Stimulated activated CD8-positive, alpha-beta memory T cell treated with anti-CD3 and anti-CD28 coated beads, Interleukin-4, amount 100 ng/mL, for 4 hours (primary cell): Measurements from ENCODE around the gene FANK1.
A peak's percentile ranks its signal among the peaks of the same experiment; 100 is the strongest.
"Not testable (repeated sequence)": the region's sequence is repeated elsewhere in the genome, so short reads cannot be mapped to it uniquely, and the experiment has no call there.

Experiments used
- DNase-seq, 2 donors: peaks; one replicate each; pipeline ENCODE4 v3.0.0-alpha.2; 2020; ENCODE audit warnings: low read depth in 2 of 2, low spot score in 1 of 2

The FANK1 gene

GRCh38 chr10:126017961-126018560 is 121.7 kb downstream of the FANK1 start:
- no peak for DNase-seq

DNA sequence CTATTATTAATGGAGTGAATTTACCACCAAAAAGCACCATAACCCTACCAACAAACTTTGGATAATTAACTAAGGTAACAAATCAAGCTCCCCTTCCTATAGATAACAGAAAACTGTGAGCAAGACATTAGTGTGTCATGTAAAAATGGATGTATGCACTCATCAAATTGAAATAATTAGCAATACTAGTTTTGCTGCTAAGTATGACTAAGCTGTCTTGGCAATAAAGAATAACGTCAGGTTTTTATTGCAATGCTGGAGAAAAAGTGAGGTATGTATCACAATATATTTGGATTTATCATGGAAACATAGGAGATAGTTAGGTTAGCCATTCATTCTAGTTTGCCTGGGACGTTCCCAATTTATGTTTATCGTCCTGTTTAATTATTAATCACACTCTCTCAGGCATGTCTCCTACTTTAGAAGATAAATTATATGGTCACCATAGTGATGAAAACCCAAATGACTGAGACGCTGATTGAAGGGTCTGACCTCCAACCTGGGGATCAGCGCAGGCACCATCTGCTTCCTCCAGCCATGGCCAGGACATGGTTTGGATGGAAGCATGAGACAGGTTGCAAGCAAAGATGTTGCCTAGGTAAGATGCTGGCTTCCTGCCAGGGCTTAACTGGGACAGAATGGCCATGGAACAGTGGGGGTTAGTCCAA is 125.6 kb downstream of the FANK1 start:
- no peak for DNase-seq

DNA sequence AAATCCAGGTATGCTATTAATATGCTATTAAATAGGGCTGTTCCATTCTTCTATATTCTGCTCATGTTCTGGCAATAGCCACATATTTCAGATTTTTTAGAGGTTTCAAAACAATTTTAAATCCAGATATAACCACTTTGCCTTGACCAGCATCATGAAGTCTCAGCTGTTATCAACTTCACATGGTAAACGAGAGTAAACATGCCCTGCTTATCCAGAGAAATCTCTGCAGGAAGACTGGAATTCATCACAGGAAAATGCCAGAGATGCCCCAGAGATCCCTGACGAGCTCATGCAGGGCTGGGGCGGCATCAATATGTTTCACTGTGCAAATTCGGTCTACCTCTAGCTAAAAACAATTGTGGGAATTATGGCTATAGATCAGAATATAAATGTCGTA is 126.5 kb downstream of the FANK1 start:
- DNase-seq, result no peak

- no peak for DNase-seq
These were observed 131.3 kb downstream of the FANK1 start for GRCh38 chr10:126027692-126028091.

- DNase-seq, result no peak
These were observed 133.6 kb downstream of the FANK1 start for GRCh38 chr10:126029999-126030398.

- no peak for DNase-seq
These were observed 138.2 kb downstream of the FANK1 start for GRCh38 chr10:126034586-126034985.

- no peak for DNase-seq
These were observed 140.2 kb downstream of the FANK1 start for GRCh38 chr10:126036515-126036914.

DNA sequence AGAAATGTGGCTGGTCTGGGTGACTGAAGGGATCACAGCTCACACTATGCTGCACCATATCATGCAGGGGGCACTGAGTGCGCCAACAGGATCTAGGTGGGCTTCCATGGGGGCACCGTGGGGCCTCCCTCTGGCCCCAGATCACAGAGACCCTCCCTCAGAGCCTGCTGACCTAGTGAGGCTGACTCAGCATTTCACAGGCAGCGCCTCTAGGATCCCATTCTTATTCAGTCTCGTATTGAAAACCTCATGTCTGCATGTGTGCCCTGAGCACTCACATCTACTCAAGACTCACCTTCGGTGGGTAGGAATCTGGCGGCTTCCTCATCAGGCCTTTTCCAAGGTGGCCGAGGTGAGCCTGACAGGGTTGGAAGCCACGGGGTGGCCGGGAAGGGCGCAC is 141.6 kb downstream of the FANK1 start:
- DNase-seq, result no peak

GRCh38 chr10:126041117-126041516 is 144.8 kb downstream of the FANK1 start:
- DNase-seq, result no peak

DNA sequence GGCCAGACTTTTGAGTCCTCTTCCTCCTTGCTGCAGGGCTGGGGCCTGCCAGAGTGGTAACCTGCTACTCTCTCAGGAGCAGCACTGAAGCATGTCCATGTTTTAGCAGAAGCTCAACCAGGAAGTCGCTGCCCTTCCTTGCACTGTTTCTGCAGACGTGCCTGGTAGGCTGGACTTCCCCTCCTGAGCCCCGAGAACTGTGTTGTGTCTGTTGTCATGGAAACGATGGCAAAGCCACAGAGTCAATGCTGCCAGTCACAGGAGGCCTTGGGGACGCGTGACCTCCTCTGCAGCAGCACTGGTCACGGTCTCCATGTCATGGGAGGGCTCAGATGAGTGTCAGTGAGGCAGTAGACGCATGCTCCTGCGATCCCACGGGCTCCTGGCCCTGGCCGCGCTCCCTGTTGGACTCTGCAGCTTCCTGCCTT is 145.5 kb downstream of the FANK1 start:
- peak; percentile 25 to 53 for DNase-seq

DNA sequence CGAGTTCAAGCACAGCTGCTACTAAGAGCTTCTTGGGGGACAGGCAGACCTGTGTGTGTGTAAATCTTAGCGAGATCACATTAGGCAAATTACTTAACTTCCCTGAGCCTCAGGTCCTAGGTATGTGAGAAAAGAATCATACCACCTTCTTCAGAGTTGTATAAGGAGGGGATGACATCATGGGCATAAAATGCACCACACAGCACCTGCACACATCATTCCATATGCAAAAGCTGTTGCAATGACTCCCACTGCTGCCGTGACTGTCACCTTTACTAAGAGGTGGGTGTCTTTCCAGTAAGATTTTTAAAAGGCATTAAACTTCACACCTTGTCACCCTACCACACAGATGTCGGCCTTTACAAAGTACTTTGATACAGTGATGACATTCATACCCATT is 146.0 kb downstream of the FANK1 start:
- no peak for DNase-seq

- no peak for DNase-seq
These were observed 146.5 kb downstream of the FANK1 start for GRCh38 chr10:126042906-126043305.

- no peak for DNase-seq
These were observed 147.0 kb downstream of the FANK1 start for GRCh38 chr10:126043389-126043788.

GRCh38 chr10:126045861-126046260 is 149.5 kb downstream of the FANK1 start:
- no peak for DNase-seq

GRCh38 chr10:126046831-126047230 is 150.5 kb downstream of the FANK1 start:
- DNase-seq, result no peak

GRCh38 chr10:126047749-126048148 is 151.4 kb downstream of the FANK1 start:
- DNase-seq, result not testable (repeated sequence)

GRCh38 chr10:126049759-126050700 is 153.7 kb downstream of the FANK1 start:
- DNase-seq, result no peak

GRCh38 chr10:126052171-126052570 is 155.8 kb downstream of the FANK1 start:
- DNase-seq, result no peak

- DNase-seq, result no peak
These were observed 157.8 kb downstream of the FANK1 start for GRCh38 chr10:126054191-126054590.

GRCh38 chr10:126057494-126057893 is 161.1 kb downstream of the FANK1 start:
- no peak for DNase-seq

GRCh38 chr10:126058104-126058503 is 161.7 kb downstream of the FANK1 start:
- no peak for DNase-seq

DNA sequence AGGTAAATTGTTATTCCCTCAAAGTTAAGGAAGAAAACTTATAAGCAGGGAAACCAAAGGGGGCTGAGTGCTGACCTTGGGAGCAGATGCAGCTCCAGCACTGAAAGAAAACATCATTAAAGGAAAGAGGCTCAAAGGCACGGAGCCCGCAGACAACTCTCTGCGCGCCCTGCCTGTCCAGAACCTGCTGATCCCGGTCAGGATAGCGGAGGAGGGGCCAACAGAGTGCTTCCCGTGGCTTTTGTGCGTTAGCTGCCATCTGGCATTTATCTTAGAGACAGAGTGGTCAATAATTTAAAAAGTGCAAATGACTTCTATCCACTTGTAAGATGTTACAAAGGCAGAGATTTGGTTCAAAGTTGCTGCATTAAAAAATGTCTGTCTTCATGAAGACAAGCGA is 162.1 kb downstream of the FANK1 start:
- no peak for DNase-seq
